WTC11 (cell line): Measurements from ENCODE around the gene PIEZO1.

Experiments
- CREM ChIP-seq: sonication (generic); formaldehyde crosslinking; IDR thresholded peaks from 2 replicates; pipeline ENCODE4 v1.8.1; 2022; ENCODE audit warnings: mild to moderate bottlenecking, missing genetic modification reagents, moderate library complexity
- JUN ChIP-seq: sonication (generic); formaldehyde crosslinking; IDR thresholded peaks from 2 replicates; pipeline ENCODE4 v1.8.0; 2023; ENCODE audit warnings: mild to moderate bottlenecking, missing genetic modification reagents
- ZBTB21 ChIP-seq: sonication (generic); formaldehyde crosslinking; IDR thresholded peaks from 2 replicates; pipeline ENCODE4 v1.8.1; 2023; ENCODE audit warnings: mild to moderate bottlenecking, missing genetic modification reagents, borderline replicate concordance
- TF ChIP-seq, protein P1 (sequence below): fragments of 200-600 bp; IDR thresholded peaks from 2 replicates; pipeline ENCODE4 v1.8.0; 2022; ENCODE audit warnings: antibody characterized with exemption

DNA sequence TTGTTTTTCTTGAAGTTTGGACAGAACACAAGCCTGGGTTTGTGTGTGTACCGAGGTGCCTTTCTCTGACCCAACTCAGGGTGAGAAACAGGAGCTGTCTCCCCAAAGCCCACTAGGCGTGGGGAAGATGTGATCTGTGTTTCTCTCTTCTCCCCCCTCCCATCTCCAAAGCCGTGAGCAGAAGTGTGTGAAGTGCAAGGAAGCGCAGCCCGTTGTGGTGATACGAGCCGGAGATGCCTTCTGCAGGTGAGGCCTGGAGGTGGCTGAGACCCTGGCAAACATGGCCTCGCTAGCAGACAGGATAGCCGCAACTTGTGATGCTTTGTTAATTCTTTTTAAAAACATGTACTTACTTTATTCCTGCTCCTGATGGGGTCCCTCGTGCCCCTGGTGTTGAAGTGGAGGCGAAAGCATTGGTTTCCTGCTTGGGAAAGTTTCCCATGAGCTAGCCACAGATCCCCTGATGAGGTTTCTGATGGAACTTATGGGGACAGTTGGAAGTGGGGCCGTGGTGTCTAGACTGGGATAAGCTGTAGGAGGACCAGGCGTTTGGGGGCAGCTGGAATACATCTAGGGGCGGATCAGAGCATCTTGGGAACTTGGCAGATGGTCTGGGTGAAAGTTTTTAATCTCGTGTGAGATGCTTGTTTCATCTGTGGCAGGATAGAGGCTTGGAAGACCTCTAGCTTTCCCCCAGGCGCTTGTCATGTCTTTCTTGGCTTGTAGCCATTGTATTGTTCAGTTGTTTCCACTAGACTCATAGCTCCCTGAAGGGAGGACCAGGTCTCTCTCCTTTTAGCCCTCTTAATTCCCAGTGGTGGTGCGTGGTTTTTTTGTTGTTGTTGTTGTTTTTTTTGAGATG, 77.8 kb downstream of the PIEZO1 start:
- TF ChIP-seq CREM (CRISPR knock-in tag) (no peak), JUN (CRISPR knock-in tag) (no peak), ZBTB21 (CRISPR knock-in tag) (no peak)
- TF ChIP-seq, protein P1, sequence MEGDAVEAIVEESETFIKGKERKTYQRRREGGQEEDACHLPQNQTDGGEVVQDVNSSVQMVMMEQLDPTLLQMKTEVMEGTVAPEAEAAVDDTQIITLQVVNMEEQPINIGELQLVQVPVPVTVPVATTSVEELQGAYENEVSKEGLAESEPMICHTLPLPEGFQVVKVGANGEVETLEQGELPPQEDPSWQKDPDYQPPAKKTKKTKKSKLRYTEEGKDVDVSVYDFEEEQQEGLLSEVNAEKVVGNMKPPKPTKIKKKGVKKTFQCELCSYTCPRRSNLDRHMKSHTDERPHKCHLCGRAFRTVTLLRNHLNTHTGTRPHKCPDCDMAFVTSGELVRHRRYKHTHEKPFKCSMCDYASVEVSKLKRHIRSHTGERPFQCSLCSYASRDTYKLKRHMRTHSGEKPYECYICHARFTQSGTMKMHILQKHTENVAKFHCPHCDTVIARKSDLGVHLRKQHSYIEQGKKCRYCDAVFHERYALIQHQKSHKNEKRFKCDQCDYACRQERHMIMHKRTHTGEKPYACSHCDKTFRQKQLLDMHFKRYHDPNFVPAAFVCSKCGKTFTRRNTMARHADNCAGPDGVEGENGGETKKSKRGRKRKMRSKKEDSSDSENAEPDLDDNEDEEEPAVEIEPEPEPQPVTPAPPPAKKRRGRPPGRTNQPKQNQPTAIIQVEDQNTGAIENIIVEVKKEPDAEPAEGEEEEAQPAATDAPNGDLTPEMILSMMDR: no peak
